ENCODE results near the gene SIL1.

Gene SIL1

DNA sequence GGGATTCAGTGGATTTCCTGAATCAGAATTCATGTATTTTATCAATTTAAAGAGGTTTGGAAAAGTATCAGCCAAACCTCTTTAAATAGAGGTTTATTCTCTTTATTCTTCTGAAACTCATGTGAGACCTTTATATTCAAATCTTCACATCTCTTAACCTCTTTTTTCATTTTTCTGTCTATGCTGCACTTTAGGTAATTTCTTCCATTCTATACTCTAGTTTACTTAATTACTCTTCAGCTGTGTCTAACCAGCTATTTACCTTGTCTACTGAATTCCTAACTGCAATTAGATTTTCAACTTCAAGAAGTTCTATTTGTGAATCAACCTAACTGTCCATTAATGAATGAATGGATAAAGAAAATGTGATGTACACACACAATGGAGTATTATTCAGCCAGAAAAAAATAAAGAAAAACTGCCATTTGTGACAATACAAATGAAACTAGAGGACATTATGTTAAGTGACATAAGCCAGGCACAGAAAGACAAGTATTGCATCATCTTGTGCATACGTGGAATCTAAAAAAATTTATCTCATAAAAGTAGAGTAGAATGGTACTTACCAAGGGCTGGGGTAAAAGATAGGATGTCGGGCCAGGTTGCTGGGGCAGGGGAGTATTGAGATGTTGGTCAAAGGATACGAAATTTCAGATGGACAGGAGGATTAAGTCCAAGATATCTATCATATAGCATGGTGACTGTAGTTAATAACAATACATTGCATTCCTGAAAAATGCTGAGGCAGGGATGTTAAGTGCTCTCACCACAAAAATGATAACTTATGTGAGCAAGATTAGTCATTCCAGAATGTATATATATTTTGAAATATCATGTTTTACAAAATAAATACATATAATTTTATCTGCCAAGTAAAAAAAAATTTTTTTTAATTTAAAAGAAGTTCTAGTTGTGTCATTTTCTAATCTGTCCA, 193.5 kb downstream of the SIL1 start:
- Histone ChIP-seq H3K36me3 (ENCODE audit: control insufficient read depth, low read length) (no peaks in the 10 kb centered on the region), H3K27ac (ENCODE audit: low read depth, low read length) (no peak overlapping the region), H3K4me2 (ENCODE audit: low read length) (no peak overlapping the region), H3K9me3 (ENCODE audit: control insufficient read depth, insufficient read depth, low read length) (no peaks in the 10 kb centered on the region), H3K4me3 (ENCODE audit: low read length) (no peak overlapping the region), H3K79me2 (ENCODE audit: control insufficient read depth, low read length) (no peaks in the 10 kb centered on the region), H3K27me3 (ENCODE audit: control insufficient read depth, low read length) (no peaks in the 10 kb centered on the region), H3K9me2 (replicated peaks; ENCODE audit: control insufficient read depth, low read length) (no peaks in the 10 kb centered on the region), H3F3A (ENCODE audit: control insufficient read depth, insufficient read depth) (no peaks in the 10 kb centered on the region), H4K20me1 (ENCODE audit: control insufficient read depth, insufficient read depth, low read depth, low read length) (no peaks in the 10 kb centered on the region), H3K4me1 (ENCODE audit: control insufficient read depth, low read length) (no peaks in the 10 kb centered on the region)
- TF ChIP-seq, protein P1, sequence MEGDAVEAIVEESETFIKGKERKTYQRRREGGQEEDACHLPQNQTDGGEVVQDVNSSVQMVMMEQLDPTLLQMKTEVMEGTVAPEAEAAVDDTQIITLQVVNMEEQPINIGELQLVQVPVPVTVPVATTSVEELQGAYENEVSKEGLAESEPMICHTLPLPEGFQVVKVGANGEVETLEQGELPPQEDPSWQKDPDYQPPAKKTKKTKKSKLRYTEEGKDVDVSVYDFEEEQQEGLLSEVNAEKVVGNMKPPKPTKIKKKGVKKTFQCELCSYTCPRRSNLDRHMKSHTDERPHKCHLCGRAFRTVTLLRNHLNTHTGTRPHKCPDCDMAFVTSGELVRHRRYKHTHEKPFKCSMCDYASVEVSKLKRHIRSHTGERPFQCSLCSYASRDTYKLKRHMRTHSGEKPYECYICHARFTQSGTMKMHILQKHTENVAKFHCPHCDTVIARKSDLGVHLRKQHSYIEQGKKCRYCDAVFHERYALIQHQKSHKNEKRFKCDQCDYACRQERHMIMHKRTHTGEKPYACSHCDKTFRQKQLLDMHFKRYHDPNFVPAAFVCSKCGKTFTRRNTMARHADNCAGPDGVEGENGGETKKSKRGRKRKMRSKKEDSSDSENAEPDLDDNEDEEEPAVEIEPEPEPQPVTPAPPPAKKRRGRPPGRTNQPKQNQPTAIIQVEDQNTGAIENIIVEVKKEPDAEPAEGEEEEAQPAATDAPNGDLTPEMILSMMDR (IDR thresholded peaks at IDR 0.05; ENCODE audit: low read depth, low read length, poor library complexity, severe bottlenecking) = no peak
- no peak for TF ChIP-seq EZH2phosphoT487 (IDR thresholded peaks at IDR 0.05; ENCODE audit: borderline replicate concordance, low read length)

DNA sequence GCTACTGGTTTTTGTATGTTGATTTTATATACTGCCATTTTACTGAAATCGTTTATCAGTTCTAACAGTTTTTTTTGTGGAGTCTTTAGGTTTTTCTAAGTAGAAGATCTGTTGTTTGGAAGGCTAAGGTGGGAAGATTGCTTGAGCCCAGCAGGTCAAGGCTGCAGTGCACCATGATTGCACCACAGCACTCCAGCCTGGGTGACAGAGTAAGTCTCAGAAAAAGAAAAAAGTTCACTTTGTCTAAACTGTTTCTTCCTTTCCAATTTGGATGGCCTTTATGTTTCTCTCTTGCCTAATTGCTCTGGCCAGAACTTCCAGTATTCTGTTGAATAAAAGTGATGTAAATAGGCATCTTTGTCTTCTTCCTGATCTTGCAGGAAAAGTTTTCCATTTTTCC, 198.5 kb downstream of the SIL1 start:
- no peaks in the 10 kb centered on the region for H3K9me2 ChIP-seq (replicated peaks; ENCODE audit: control insufficient read depth, low read length)
- H3K79me2 ChIP-seq (ENCODE audit: control insufficient read depth, low read length) = no peaks in the 10 kb centered on the region
- H3K4me1 ChIP-seq (ENCODE audit: control insufficient read depth, low read length) = no peaks in the 10 kb centered on the region
- H3K27me3 ChIP-seq (ENCODE audit: control insufficient read depth, low read length) = no peaks in the 10 kb centered on the region
- no peaks in the 10 kb centered on the region for H3K9me3 ChIP-seq (ENCODE audit: control insufficient read depth, insufficient read depth, low read length)
- no peaks in the 10 kb centered on the region for H3K36me3 ChIP-seq (ENCODE audit: control insufficient read depth, low read length)
- no peak overlapping the region for H3K27ac ChIP-seq (ENCODE audit: low read depth, low read length)
- no peaks in the 10 kb centered on the region for H4K20me1 ChIP-seq (ENCODE audit: control insufficient read depth, insufficient read depth, low read depth, low read length)
- TF ChIP-seq, protein P1 (IDR thresholded peaks at IDR 0.05; ENCODE audit: low read depth, low read length, poor library complexity, severe bottlenecking) = no peak
- TF ChIP-seq EZH2phosphoT487 (IDR thresholded peaks at IDR 0.05; ENCODE audit: borderline replicate concordance, low read length) = no peak
- H3F3A ChIP-seq (ENCODE audit: control insufficient read depth, insufficient read depth) = no peaks in the 10 kb centered on the region
- H3K4me3 ChIP-seq (ENCODE audit: low read length) = no peak overlapping the region
- H3K4me2 ChIP-seq (ENCODE audit: low read length) = no peak overlapping the region

DNA sequence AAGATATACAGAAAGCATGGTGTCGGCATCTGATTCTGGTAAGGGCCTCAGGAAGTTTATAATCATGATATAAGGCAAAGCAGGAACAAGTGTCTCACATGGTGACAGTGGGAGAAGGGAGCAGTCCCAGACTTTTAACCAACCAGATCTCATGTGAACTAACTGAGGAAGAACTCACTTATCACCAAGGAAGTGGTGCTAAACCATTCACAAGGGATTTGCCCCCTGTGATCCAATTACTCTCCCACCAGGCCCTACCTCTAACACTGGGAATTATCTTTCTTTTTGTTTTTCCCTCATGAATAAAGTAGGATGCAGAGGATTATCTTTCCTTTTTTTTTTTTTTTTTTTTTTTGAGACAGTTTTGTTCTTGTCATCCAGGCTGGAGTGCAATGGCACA, 199.6 kb downstream of the SIL1 start:
- TF ChIP-seq, protein P1 (IDR thresholded peaks at IDR 0.05; ENCODE audit: low read depth, low read length, poor library complexity, severe bottlenecking) = no peak
- TF ChIP-seq EZH2phosphoT487 (IDR thresholded peaks at IDR 0.05; ENCODE audit: borderline replicate concordance, low read length) = no peak
- H3K27me3 ChIP-seq (ENCODE audit: control insufficient read depth, low read length) = no peaks in the 10 kb centered on the region

More for the DNA sequence above, 199.6 kb downstream of the SIL1 start:
- Histone ChIP-seq H3K9me2 (replicated peaks; ENCODE audit: control insufficient read depth, low read length) (no peaks in the 10 kb centered on the region), H3K36me3 (ENCODE audit: control insufficient read depth, low read length) (no peaks in the 10 kb centered on the region), H3K9me3 (ENCODE audit: control insufficient read depth, insufficient read depth, low read length) (no peaks in the 10 kb centered on the region), H4K20me1 (ENCODE audit: control insufficient read depth, insufficient read depth, low read depth, low read length) (no peaks in the 10 kb centered on the region), H3F3A (ENCODE audit: control insufficient read depth, insufficient read depth) (no peaks in the 10 kb centered on the region), H3K27ac (ENCODE audit: low read depth, low read length) (no peak overlapping the region), H3K4me3 (ENCODE audit: low read length) (no peak overlapping the region), H3K4me1 (ENCODE audit: control insufficient read depth, low read length) (no peaks in the 10 kb centered on the region), H3K79me2 (ENCODE audit: control insufficient read depth, low read length) (no peaks in the 10 kb centered on the region), H3K4me2 (ENCODE audit: low read length) (no peak overlapping the region)
